SIG-M5 treated with dmso at 0.1 percent for 504 hours (cell line): ENCODE measurements around the gene TAF11L14.
"Not testable (repeated sequence)": the region's sequence is repeated elsewhere in the genome, so short reads cannot be mapped to it uniquely, and the experiment has no call there.

ENCODE experiments used
- DNase-seq: peaks from one replicate; lab custom pipeline; 2025; ENCODE audit not compliant: unreplicated experiment; lab: John Stamatoyannopoulos, UW

The TAF11L14 gene

GRCh38 chr5:17634160-17634559, at the start of gene TAF11L14:
TSS of gene TAF11L14 (plus strand) at chr5:17634460.
- DNase-seq, result no peak

DNA sequence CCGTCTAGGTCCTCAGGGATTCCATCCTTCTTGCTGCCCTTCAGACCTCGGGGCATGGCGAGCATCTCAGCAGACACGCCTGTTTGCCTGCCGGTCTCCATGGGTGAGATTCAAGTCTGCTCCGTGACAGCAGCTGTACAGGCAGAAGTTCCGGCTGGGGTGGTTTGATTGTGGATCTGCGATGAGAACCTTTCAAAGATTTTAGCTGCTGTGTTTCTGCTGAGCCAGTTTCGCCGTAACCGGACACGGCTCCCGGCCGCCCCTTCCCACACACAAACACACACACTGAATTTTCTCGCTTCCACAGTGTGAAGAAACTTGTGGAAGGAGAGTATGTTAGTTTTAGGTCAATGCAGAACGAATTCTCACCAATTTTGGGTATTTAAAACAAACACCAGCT, 48.6 kb upstream of the TAF11L14 start, which contains the start of gene TAF11L7:
Gene TAF11L7 (minus strand): TSS at position 101 of the 400 bp plus-strand sequence.
- not testable (repeated sequence) for DNase-seq

- DNase-seq, result not testable (repeated sequence)
These were observed 43.4 kb upstream of the TAF11L14 start, which contains the start of gene TAF11L8 for GRCh38 chr5:17590860-17591259. TSS of gene TAF11L8 (minus strand) at chr5:17590960.

DNA sequence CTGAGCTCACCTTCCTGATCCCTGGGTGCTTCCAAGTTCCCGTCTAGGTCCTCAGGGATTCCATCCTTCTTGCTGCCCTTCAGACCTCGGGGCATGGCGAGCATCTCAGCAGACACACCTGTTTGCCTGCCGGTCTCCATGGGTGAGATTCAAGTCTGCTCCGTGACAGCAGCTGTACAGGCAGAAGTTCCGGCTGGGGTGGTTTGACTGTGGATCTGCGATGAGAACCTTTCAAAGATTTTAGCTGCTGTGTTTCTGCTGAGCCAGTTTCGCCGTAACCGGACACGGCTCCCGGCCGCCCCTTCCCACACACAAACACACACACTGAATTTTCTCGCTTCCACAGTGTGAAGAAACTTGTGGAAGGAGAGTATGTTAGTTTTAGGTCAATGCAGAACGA, 40.0 kb upstream of the TAF11L14 start, which contains the start of gene TAF11L9:
Gene TAF11L9 (minus strand): TSS at position 140 of the 400 bp plus-strand sequence.
- DNase-seq, result not testable (repeated sequence)

GRCh38 chr5:17597728-17598127, 36.5 kb upstream of the TAF11L14 start, which contains the start of gene TAF11L10:
TSS of gene TAF11L10 (minus strand) at chr5:17597828.
- DNase-seq, result not testable (repeated sequence)

DNA sequence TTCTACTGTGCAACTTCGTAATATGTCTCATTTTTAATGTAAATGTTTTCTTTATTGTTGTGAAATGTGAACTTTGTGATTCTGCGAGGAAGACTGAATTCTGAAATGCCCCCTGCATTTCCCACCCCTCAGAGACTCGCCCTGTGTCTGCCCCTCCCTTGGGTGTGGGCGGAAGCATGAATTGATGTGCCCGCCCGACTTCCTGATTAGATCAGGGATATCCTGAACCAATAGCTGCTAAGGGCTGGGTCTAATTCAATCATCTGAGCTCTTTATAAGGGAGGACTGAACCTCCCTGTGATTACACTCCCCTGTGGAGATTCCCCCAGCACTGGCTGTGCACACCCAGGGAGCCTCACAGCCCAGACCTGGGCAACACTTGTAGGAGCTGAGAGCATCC, 30.4 kb upstream of the TAF11L14 start, which contains the start of gene TAF11L11:
Gene TAF11L11 (plus strand): TSS at position 304 of the 400 bp plus-strand sequence.
- DNase-seq, result not testable (repeated sequence)

DNA sequence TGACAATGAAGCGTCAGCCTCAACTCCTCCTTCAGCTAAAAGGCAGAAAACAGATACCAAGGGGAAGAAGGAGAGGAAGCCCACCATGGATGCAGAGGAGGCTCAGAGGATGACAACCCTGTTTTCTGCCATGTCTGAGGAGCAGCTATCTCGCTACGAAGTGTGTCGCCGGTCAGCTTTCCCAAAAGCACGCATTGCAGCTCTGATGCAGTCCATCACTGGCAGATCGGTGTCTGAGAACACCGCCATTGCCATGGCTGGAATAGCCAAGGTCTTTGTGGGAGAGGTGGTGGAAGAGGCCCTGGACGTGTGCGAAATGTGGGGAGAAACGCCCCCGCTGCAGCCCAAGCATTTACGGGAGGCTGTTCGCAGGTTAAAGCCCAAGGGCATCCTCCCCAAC, 29.3 kb upstream of the TAF11L14 start:
- DNase-seq, result no peak

DNA sequence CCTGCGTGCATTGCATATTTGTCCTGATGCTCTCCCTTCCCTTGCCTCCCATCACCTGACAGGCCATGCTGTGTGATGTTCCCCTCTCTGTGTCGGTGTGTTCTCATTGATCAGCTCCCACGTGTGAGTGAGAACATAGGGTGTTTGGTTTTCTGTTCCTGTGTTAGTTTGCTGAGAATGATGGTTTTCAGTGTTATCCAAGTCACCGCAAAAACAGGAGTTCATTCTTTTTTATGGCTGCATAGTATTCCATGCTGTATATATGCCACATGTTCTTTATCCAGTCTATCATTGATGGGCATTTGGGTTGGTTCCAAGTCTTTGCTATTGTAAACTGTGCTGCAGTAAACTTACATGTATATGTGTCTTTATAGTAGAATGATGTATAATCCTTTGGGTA, 26.8 kb upstream of the TAF11L14 start:
- not testable (repeated sequence) for DNase-seq

DNA sequence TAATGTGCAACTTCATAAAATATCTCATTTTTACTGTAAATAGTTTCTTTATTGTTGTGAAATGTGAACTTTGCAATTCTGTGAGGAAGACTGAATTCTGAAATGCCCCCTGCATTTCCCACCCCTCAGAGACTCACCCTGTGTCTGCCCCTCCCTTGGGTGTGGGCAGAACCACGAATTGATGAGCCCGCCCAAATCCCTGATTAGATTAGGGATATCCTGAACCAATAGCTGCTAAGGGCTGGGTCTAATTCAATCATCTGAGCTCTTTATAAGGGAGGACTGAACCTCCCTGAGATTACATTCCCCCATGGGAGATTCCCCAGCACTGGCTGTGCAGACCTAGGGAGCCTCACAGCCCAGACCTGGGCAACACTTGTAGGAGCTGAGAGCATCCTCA, 24.2 kb upstream of the TAF11L14 start, which contains the start of gene TAF11L12:
Gene TAF11L12 (plus strand): TSS at position 301 of the 400 bp plus-strand sequence.
- DNase-seq, result not testable (repeated sequence)

GRCh38 chr5:17614872-17615605, 19.2 kb upstream of the TAF11L14 start:
- DNase-seq, result no peak

DNA sequence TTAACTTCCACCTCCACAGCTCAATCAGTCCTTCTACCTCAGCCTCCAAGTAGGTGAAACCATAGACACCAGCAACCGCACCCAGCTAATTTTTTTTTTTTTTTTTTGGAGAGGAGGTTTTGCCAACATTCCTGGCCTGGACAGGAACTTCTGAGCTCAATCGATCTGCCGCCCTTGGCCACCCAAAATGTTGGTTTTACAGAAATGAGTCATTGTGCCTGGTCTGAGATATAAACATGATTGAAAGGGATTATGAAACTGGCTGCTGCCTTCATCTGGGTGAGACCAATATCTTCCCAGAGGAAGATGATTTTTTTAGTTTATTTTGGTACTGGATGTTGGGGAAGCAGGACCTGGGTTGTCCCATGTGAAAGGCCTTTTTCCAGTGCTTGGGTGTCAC, 14.9 kb upstream of the TAF11L14 start:
- no peak for DNase-seq

- DNase-seq, result no peak
These were observed 13.6 kb upstream of the TAF11L14 start for GRCh38 chr5:17620627-17621026.

GRCh38 chr5:17625686-17626085, 8.6 kb upstream of the TAF11L14 start:
- DNase-seq, result no peak

DNA sequence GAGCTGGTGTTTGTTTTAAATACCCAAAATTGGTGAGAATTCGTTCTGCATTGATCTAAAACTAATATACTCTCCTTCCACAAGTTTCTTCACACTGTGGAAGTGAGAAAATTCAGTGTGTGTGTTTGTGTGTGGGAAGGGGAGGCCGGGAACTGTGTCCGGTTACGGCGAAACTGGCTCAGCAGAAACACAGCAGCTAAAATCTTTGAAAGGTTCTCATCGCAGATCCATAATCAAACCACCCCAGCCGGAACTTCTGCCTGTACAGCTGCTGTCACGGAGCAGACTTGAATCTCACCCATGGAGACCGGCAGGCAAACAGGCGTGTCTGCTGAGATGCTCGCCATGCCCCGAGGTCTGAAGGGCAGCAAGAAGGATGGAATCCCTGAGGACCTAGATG, 2.5 kb upstream of the TAF11L14 start, which contains the start of gene TAF11L13:
Gene TAF11L13 (plus strand): TSS at position 301 of the 400 bp plus-strand sequence.
- not testable (repeated sequence) for DNase-seq

DNA sequence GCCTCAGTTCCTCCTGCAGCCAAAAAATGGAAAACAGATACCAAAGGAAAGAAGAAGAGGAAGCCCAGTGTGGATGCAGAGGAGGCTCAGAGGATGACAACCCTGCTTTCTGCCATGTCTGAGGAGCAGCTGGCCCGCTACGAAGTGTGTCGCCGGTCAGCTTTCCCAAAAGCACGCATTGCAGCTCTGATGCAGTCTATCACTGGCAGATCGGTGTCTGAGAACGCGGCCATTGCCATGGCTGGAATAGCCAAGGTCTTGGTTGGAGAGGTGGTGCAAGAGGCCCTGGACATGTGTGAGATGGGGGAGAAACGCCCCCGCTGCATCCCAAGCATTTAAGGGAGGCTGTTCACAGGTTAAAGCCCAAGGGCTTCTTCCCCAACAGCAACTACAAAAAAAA, 15.0 kb downstream of the TAF11L14 start:
- DNase-seq, result not testable (repeated sequence)

DNA sequence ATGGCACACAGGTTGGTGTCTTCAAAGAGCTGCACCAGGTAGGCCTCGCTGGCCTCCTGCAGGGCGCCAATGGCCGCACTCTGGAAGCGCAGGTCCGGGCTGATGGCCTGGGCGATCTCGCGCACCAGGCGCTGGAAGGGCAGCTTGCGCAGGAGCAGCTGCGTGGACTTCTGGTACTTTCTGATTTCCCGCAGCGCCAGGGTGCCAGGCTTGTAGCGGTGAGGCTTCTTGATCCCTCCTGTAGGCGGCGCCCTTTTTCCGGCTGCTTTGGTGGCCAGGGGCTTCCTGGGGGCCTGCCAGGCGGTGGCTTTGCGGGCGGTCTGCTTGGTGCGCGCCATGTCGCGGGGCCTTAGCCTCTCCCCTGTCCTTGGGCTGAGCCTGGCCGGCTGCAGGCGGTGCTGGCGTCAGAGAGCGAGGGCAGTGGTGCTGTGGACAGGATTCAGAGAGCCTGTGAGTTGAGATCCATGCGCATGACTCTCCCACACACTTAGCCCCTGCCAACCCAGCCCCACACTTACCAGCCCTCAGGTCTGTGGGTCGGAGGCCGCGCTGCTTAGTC, 21.0 kb downstream of the TAF11L14 start:
- DNase-seq, result not testable (repeated sequence)

- no peak for DNase-seq
These were observed 21.7 kb downstream of the TAF11L14 start for GRCh38 chr5:17655921-17656320.

DNA sequence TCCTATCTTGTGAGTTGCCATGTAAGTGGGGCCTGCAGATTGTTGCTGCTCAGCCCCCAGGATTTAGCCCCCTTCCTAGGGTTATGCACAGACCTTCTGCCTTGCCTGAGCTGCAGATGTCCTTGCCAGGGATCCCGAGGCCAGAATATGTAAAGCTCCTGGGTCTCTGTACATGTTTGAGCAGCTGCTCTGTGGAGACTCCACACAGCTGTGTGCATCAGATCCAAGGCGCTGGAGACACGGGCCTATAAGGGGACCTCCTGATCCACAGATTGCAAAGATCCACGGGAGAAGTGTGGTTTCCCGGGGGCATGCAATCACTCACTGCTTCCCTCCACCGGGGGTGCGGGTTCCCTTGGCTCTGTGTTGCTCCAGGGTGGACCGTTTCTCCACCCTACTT, 28.9 kb downstream of the TAF11L14 start:
- no peak for DNase-seq

DNA sequence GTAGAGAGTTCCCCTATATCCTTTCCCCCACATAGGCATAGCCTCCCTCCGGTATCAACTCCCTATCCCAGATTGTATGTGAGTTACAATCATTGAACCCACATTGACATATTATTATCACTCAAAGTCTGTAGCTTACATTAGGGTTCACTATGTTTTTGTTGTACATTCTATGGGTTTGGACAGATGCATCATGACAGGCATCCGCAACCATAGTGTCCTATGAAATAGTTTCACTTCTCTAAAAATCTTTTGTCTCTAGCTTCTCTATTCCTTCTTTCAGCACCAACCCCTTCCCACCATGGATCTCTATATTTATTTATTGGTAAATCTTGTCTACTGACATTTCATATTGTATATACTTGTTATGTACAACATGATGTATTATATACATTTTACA, 31.6 kb downstream of the TAF11L14 start:
- peak; percentile 53 for DNase-seq

- DNase-seq, result no peak
These were observed 32.5 kb downstream of the TAF11L14 start for GRCh38 chr5:17666726-17667235.

GRCh38 chr5:17670353-17670752, 36.1 kb downstream of the TAF11L14 start:
- DNase-seq, result no peak
